B cell (primary cell): ENCODE measurements around the gene HDGFL2.

Experiments used
- EZH2 ChIP-seq: IDR thresholded peaks from 2 replicates; pipeline ENCODE4 v1.6.1; 2012; ENCODE audit warnings: borderline replicate concordance, low read depth, mild to moderate bottlenecking, moderate library complexity, low read length; ENCODE audit not compliant: insufficient read depth, poor library complexity, severe bottlenecking
- TF ChIP-seq, protein P1 (sequence below): fragments of 200-600 bp; IDR thresholded peaks from one replicate; pipeline ENCODE4 v1.8.0; 2022; ENCODE audit warnings: antibody characterized with exemption, mild to moderate bottlenecking

DNA sequence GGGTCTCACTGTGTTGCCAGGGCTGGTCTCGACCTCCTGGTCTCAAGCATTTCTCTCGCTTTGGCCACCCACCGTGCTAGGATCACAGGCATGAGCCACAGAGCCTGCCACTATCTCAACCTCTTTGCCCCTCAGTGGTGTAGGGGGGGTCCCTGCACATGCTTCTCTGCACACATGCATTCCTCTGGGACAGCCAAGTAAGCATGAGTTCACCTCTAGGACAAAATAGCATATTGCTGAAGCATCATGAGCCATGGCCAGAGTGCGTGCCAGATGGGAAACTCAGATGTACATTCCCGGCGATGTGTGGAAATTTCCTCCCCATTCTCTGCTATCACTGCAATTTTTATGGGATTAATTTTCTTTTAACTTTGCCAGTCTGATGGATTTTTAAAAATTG is 46.6 kb upstream of the HDGFL2 start:
- TF ChIP-seq, protein P1, sequence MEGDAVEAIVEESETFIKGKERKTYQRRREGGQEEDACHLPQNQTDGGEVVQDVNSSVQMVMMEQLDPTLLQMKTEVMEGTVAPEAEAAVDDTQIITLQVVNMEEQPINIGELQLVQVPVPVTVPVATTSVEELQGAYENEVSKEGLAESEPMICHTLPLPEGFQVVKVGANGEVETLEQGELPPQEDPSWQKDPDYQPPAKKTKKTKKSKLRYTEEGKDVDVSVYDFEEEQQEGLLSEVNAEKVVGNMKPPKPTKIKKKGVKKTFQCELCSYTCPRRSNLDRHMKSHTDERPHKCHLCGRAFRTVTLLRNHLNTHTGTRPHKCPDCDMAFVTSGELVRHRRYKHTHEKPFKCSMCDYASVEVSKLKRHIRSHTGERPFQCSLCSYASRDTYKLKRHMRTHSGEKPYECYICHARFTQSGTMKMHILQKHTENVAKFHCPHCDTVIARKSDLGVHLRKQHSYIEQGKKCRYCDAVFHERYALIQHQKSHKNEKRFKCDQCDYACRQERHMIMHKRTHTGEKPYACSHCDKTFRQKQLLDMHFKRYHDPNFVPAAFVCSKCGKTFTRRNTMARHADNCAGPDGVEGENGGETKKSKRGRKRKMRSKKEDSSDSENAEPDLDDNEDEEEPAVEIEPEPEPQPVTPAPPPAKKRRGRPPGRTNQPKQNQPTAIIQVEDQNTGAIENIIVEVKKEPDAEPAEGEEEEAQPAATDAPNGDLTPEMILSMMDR: no peak
- TF ChIP-seq EZH2: no peak
